Pancreas (tissue), 10 donors: ENCODE results near the gene SUSD4. TPM values are rescaled to one million over a fixed set of nuclear protein-coding genes. Genes with fewer than 3 reads are reported as not detected.

Source experiments
- ATAC-seq, 4 donors: fragments of 200-7000 bp; cut with Tn5 transposase; one replicate each; pipeline versions ENCODE4 v1.8.0 to v1.9.1; 2020; ENCODE audit warnings: mild to moderate bottlenecking in 4 of 4, moderate library complexity in 4 of 4
- DNase-seq, 6 donors: peaks; one replicate each; pipeline ENCODE4 v3.0.0-alpha.2; 2020
- FAIRE-seq: peaks from 2 replicates; lab custom pipeline; 2012; peaks lifted over from hg19 to GRCh38; lab: Jason Lieb, UNC
- H3K27ac ChIP-seq, 4 donors: fragments of 200-600 bp; sonication (generic); 1 replicate in 3 of 4; 2 replicates in 1 of 4; pipeline versions ENCODE4 v1.5.0 to v1.8.0; 2020
- H3K27me3 ChIP-seq, 4 donors: fragments of 200-600 bp; one replicate each; pipeline ENCODE4 v1.8.0; 2021
- H3K36me3 ChIP-seq, 3 donors: fragments of 200-600 bp; sonication (generic) in 1 of 3; one replicate each; pipeline versions ENCODE4 v1.5.0 to v1.8.0; 2020 to 2021
- H3K4me1 ChIP-seq, 3 donors: fragments of 200-600 bp; one replicate each; pipeline ENCODE4 v1.8.0; 2021
- H3K4me3 ChIP-seq, 4 donors: fragments of 200-600 bp; sonication (generic) in 2 of 4; one replicate each; pipeline versions ENCODE4 v1.5.0 to v1.8.0; 2020 to 2021
- H3K9me3 ChIP-seq, 4 donors: fragments of 200-600 bp; one replicate each; pipeline ENCODE4 v1.8.0; 2021
- WGBS, 2 donors: extraction: QIAGEN DNeasy Blood & Tissue Kit; methylation state at CpG; one replicate each; pipeline ENCODE4 v1.1.7; 2013; 5-methylcytosine and 5-hydroxymethylcytosine counted together
- intact Hi-C, 3 donors: fragments of 100-400 bp; cut with DNase I; formaldehyde crosslinking; loops; one replicate each; pipeline versions ENCODE4 v1.11.1 to v1.14.2; 2022
- polyA plus RNA-seq, 2 donors: library from polyadenylated mRNA; stranded (reverse); fragments of 200-250 nt; gene quantifications; one replicate each; pipeline ENCODE4 v1.2.3, GENCODE V29; 2013
- total RNA-seq, 6 donors: library from RNA; stranded (reverse); fragmentation: NEBNext Ultra II Directional in 4 of 6; extraction: Animal tissue kit (Norgen Biotek cat#: 25700) in 4 of 6; gene quantifications; one replicate each; pipeline versions ENCODE4 v1.2.1 to v1.2.4, GENCODE V29; 2021 to 2023
- TF ChIP-seq, protein P1 (sequence below), 4 donors: fragments of 200-600 bp; sonication (generic) in 3 of 4; IDR thresholded peaks; one replicate each; pipeline versions ENCODE4 v1.5.0 to v1.8.0; 2021; ENCODE audit warnings: antibody characterized with exemption in 4 of 4
- donor health status: healthy with polysubstance abuse.
- donor health status: DM: no; HTN: no; CAD: no; lungs with moderate emphysema.
- donor health status: DM: no; HTN: no; CAD: no.
- donor health status: control.
- donor health status: control.
- donor health status: Bipolar disorder and iron deficiency.
- donor health status: DM: yes; HTN: yes; CAD: no.
- donor health status: DM: no; HTN: no; CAD: no.
- donor health status: DM: no; HTN: no; CAD: no.
- donor health status: DM: yes; HTN: yes; CAD: no.

Gene SUSD4
- total and polyA plus RNA-seq, 8 donors, result 4.1 to 34.6 (median 8.8) TPM

DNA sequence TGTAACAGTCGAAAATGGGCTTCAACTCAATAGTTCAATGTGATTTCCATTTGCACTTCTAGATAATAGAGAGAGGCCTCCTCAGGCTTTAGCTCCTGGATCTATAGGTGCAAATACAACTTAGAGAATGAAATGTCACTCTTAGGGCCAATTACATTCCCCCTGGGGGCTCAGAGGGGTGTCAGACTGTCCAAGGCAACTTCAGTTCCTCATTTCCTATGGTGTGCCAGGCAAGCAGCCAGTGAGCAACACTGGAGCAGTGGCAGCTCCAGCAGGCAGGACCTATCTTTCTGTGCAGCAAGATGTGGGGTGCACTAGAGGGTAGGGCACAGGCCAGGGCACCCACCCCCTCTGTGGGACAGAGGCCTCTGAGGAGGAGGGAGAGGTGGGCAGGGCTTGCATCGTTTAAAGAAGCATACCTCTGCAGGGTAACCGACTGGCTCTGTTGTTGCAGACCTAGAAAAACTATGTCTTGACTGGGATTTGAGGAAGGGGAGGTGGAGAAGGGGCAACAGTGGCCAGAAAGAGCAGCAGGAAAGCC is 97.3 kb downstream of the SUSD4 start:
- no peak for ATAC-seq
- no peak overlapping the region for H3K4me3 ChIP-seq
- TF ChIP-seq, protein P1, sequence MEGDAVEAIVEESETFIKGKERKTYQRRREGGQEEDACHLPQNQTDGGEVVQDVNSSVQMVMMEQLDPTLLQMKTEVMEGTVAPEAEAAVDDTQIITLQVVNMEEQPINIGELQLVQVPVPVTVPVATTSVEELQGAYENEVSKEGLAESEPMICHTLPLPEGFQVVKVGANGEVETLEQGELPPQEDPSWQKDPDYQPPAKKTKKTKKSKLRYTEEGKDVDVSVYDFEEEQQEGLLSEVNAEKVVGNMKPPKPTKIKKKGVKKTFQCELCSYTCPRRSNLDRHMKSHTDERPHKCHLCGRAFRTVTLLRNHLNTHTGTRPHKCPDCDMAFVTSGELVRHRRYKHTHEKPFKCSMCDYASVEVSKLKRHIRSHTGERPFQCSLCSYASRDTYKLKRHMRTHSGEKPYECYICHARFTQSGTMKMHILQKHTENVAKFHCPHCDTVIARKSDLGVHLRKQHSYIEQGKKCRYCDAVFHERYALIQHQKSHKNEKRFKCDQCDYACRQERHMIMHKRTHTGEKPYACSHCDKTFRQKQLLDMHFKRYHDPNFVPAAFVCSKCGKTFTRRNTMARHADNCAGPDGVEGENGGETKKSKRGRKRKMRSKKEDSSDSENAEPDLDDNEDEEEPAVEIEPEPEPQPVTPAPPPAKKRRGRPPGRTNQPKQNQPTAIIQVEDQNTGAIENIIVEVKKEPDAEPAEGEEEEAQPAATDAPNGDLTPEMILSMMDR (IDR thresholded peaks at IDR 0.05), result no peak
- H3K27ac ChIP-seq, result no peak overlapping the region
- intact Hi-C loops, result no loop called here
- peaks cover 3 to 16% (median 8%) of the 10 kb centered on the region in 3 donors for H3K4me1 ChIP-seq
- WGBS, 2 donors, result 82 to 83% methylated on average over 3 of the region's 3 CpGs
- no peaks in the 10 kb centered on the region for H3K36me3 ChIP-seq
- no peak for FAIRE-seq
- H3K9me3 ChIP-seq, result no peaks in the 10 kb centered on the region
- DNase-seq, result no peak
- no peaks in the 10 kb centered on the region for H3K27me3 ChIP-seq

DNA sequence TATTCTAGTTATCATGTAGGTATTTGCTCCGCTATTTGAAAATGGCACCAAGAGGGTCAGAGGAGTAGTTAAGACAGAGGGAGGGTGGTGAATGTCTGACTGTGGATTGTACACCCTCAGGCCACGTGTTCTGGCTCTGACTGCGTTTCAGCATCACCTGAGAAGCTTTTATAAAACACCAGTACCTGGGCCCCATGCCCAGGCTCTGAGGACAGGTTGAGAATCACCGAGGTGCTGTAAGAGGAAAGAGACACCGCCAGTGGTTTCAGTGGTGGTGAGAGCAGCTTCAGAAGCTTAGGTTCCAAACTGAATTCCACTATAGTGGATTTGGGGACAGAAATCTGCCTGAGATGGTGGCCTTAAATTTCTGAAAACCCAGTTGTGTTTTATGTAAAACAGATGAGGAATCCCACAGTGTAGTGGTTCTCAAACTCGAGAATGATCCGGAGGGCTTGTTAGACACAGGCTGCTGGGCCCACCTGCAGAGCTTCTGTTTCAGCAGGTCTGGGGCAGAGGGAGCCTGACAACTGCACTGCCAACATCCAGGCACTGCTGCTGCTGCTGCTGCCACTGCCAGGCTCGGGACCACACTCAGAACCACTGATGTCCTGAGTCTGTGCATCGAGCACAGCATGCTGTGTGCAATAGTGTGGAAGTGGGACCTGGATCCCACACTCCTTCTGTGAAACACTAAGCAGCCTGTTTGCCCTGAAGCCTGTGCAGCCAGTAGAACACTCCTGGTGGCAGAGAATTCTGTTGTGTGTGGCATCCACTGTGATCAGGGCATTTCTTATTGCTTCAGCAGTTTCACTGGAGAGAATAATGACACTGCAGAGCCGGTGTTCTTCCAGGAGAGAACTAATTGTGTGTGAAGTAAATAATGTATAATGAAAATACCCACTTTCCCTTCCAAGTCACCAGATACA is 98.7 kb downstream of the SUSD4 start:
- WGBS, 2 donors, result 87 to 89% methylated on average over 10 of the region's 10 CpGs
- intact Hi-C loops, result no loop called here
- H3K9me3 ChIP-seq, result no peaks in the 10 kb centered on the region
- FAIRE-seq (no peak), ATAC-seq (peak in 2 of 4 donors; percentile 34 to 51), DNase-seq (no peak)
- TF ChIP-seq, protein P1 (IDR thresholded peaks at IDR 0.05), result no peak
- no peaks in the 10 kb centered on the region for H3K27me3 ChIP-seq
- no peak overlapping the region for H3K4me3 ChIP-seq
- H3K4me1 ChIP-seq, result peaks cover 0 to 7% (median 0%) of the 10 kb centered on the region in 3 donors
- H3K27ac ChIP-seq, result no peak overlapping the region
- no peaks in the 10 kb centered on the region for H3K36me3 ChIP-seq

DNA sequence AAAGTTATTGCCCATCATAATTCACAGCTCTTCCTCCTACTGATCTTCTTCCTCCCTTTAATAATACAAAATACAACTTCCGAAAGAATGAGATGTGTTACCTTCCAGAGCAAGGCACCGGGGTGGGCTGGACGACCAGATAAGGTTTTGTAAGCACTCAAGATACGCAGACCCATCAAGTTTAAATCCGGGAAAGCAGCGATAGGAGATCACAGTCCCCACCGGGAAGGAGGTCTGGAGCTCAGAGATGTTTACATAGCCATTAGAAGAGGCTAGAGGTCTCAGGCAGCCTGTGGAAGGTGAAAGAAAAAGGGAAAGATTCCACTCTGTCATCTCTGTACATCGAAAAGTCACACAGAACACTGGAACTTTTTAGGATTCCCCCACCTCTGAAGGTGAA is 99.4 kb downstream of the SUSD4 start:
- DNase-seq, result no peak
- TF ChIP-seq, protein P1 (IDR thresholded peaks at IDR 0.05), result no peak
- no peak overlapping the region for H3K27ac ChIP-seq
- WGBS, 2 donors, result 80 to 84% methylated on average over 8 of the region's 8 CpGs
- no peaks in the 10 kb centered on the region for H3K9me3 ChIP-seq
- H3K4me1 ChIP-seq, result peaks cover 0 to 7% (median 0%) of the 10 kb centered on the region in 3 donors
- ATAC-seq, result no peak
- intact Hi-C loops, result no loop called here
- H3K36me3 ChIP-seq, result no peaks in the 10 kb centered on the region
- no peaks in the 10 kb centered on the region for H3K27me3 ChIP-seq
- no peak overlapping the region for H3K4me3 ChIP-seq
- FAIRE-seq, result no peak

DNA sequence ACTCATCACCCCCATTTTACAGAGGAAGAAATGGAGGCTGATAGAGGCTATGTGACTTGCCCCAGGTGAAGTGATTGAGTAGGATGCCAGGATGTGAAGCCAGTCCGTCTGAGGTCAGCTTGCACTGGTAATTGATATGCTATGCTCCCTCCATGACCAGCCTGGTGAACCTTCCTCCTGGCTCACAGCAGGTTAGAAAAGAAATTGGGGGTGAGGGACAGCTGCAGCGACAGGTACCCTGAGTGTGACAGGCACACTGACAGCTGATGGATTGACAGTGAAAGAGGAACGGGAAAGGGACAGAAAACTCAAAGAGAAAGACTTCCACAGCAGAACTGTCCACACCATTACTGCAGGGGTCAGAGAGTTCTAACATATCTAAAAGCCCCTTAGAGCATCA is 102.1 kb downstream of the SUSD4 start:
- FAIRE-seq, result no peak
- 81 to 95% methylated on average over 3 of the region's 3 CpGs for WGBS, 2 donors

More for the DNA sequence above, 102.1 kb downstream of the SUSD4 start:
- no peak for DNase-seq
- Histone ChIP-seq H3K4me1 (no peaks in the 10 kb centered on the region), H3K27me3 (no peaks in the 10 kb centered on the region), H3K9me3 (no peaks in the 10 kb centered on the region), H3K4me3 (no peak overlapping the region), H3K36me3 (no peaks in the 10 kb centered on the region), H3K27ac (no peak overlapping the region)
- no peak for ATAC-seq
- intact Hi-C loops, result no loop called here
- TF ChIP-seq, protein P1 (IDR thresholded peaks at IDR 0.05), result no peak
